ENCODE data around the gene PHACTR3.

DNA sequence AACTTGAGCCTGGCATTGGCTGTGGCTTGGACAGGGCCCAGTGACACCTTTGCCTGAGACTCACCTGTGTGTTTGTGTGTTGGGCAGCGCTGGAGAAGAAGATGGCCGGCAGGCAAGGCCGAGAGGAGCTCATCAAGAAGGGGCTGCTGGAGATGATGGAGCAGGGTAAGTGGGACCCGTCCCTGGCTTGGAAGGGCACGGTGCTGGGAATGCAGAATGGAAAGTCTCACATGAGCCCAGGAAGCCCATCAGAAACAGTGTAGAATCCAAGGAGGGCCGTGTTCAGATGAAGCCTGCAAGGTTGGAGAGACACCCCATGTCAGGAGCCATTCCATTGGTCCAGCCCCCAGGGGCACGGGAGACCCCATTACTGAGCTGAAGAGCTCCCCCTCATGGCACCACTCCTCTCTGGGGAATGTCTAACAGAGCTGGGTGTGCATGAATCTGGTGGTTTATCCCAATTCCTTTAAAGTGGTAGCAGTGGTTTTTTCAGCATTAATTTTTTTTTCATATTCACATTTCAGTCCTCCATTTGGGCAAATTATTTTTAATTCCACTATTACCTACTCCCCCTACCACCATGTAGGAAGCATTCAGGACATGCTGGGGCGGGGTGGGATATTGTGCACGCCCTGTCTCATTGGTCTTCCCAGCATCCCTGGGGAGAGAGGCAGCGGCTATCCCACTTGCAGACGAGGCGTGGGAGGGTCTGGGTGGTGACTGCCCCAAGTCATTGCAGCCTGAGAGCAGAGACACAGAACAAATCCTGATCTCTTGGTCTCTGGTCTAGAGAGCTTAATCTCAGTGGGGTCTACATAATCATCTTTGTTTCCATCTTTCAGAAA lies 143.6 kb downstream of the PHACTR3 start:
- no peak for TF ChIP-seq POLR2A (IDR thresholded peaks at IDR 0.05)
- TF ChIP-seq, protein P1, sequence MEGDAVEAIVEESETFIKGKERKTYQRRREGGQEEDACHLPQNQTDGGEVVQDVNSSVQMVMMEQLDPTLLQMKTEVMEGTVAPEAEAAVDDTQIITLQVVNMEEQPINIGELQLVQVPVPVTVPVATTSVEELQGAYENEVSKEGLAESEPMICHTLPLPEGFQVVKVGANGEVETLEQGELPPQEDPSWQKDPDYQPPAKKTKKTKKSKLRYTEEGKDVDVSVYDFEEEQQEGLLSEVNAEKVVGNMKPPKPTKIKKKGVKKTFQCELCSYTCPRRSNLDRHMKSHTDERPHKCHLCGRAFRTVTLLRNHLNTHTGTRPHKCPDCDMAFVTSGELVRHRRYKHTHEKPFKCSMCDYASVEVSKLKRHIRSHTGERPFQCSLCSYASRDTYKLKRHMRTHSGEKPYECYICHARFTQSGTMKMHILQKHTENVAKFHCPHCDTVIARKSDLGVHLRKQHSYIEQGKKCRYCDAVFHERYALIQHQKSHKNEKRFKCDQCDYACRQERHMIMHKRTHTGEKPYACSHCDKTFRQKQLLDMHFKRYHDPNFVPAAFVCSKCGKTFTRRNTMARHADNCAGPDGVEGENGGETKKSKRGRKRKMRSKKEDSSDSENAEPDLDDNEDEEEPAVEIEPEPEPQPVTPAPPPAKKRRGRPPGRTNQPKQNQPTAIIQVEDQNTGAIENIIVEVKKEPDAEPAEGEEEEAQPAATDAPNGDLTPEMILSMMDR (IDR thresholded peaks at IDR 0.05) = no peak

Measured in lower leg skin (tissue), 3 donors.